ENCODE measurements around the gene ATP6V0C. TPM values are rescaled to one million over a fixed set of nuclear protein-coding genes. Genes with fewer than 3 reads are reported as not detected.

The ATP6V0C gene
- total and polyA plus RNA-seq, 7 donors: 116 to 241 (median 177) TPM

- Histone ChIP-seq H3K4me1 (peaks cover 36% of the 10 kb centered on the region), H3K36me3 (ENCODE audit: insufficient read depth in 1 of 2, low read depth in 1 of 2) (no peaks in the 10 kb centered on the region), H3K27me3 (ENCODE audit: insufficient read depth in 3 of 3, low read length in 2 of 3) (peaks cover 0 to 42% (median 3%) of the 10 kb centered on the region in 3 donors), H3K4me3 (no peak overlapping the region), H3K9me3 (no peaks in the 10 kb centered on the region), H3K27ac (no peak overlapping the region)
- DNase-seq: no peak
- intact Hi-C loops (cut with DNase I): no loop called here
- no peak for ATAC-seq
- 91 to 93% (median 92%) methylated on average over 24 to 27 of the region's 27 CpGs for WGBS, 3 donors
- no peak for TF ChIP-seq CTCF (IDR thresholded peaks at IDR 0.05)
Observed at GRCh38 chr16:2472488-2472864, 41.3 kb upstream of the ATP6V0C start.

- 89 to 93% (median 93%) methylated on average over 14 of the region's 14 CpGs for WGBS, 3 donors
- peaks cover 0 to 41% (median 1%) of the 10 kb centered on the region in 3 donors for H3K27me3 ChIP-seq (ENCODE audit: insufficient read depth in 3 of 3, low read length in 2 of 3)
- H3K9me3 ChIP-seq: no peaks in the 10 kb centered on the region
- no peak overlapping the region for H3K4me3 ChIP-seq
- no peak for TF ChIP-seq CTCF (IDR thresholded peaks at IDR 0.05)
- intact Hi-C loops (cut with DNase I): no loop called here
- no peaks in the 10 kb centered on the region for H3K36me3 ChIP-seq (ENCODE audit: insufficient read depth in 1 of 2, low read depth in 1 of 2)
- no peak for ATAC-seq
- H3K27ac ChIP-seq: no peak overlapping the region
- no peak for DNase-seq
- peaks cover 34% of the 10 kb centered on the region for H3K4me1 ChIP-seq
Observed at GRCh38 chr16:2472885-2473445, 40.8 kb upstream of the ATP6V0C start.

DNA sequence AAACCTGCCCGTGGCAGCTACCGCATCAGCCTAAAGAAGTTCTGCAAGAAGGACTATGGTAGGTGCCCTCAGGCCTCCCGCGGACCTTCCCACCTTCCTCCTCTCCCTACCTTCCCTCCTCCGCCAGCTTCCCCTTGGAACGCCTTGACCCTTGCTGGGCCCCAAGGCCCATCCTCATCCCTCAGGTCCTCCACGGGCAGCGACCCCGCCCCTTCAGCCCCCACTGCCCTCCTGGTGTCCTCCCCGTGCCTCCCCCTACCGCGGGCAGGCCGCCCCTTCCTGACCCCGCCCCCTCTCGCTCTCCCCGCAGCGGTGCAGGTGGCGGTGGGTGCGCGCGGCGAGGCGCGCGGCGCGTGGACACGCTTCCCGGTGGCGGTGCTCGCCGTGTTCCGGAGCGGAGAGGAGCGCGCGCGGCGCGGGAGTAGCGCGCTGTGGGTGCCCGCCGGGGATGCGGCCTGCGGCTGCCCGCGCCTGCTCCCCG, 40.3 kb upstream of the ATP6V0C start:
- Histone ChIP-seq H3K36me3 (ENCODE audit: insufficient read depth in 1 of 2, low read depth in 1 of 2) (no peaks in the 10 kb centered on the region), H3K4me1 (peaks cover 29% of the 10 kb centered on the region), H3K4me3 (peak overlapping the region; percentile 92), H3K9me3 (no peaks in the 10 kb centered on the region), H3K27me3 (ENCODE audit: insufficient read depth in 3 of 3, low read length in 2 of 3) (peaks cover 0 to 36% (median 0%) of the 10 kb centered on the region in 3 donors), H3K27ac (no peak overlapping the region)
- DNase-seq (no peak), ATAC-seq (no peak)
- 7 to 16% (median 13%) methylated on average over 21 to 49 of the region's 49 CpGs for WGBS, 3 donors
- no peak for TF ChIP-seq CTCF (IDR thresholded peaks at IDR 0.05)
- intact Hi-C loops (cut with DNase I): no loop called here

DNA sequence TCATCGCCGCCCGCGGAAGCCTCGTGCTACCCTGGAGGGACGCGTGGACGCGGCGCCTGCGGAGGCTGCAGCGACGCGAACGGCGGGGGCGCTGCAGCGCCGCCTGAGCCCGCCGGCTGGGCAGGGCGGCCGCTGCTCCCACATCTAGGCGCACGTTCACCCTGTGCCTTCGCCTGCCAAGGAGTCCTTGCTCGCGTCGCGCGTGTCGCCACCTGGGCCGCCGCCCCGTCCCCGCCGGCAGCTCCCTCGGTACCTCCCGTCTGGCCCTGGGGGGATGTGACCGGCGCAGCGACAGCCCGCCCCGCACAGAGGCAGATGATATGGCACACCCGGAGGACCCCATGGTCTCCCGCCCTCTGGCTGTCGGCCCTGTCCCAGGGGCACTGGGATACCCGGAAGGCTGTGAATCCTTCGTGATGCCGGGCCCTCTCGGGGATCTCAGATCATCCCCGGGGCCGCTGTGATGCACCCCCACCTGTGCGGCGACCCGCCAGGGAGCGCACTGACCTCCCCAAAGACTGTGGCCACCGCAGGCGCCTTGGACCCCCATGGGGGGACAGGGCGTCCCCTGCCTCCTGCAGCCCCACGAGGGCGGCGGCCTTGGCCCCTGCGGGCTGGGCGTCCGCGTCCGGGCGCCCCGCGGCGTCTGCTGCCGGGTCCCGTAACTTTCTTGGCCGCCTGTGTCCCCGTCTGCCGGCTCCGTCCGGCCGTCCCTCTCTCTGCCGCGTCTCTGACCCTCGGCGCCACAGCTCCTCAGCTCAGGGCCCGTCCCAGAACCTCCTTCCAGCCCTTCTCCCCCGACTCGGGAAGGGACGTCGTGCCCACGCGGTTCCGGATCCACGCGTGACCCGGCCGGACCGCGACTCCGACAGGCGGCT, 39.5 kb upstream of the ATP6V0C start:
- peak; percentile 47 for TF ChIP-seq CTCF (IDR thresholded peaks at IDR 0.05)
- H3K4me1 ChIP-seq: peaks cover 24% of the 10 kb centered on the region
- H3K4me3 ChIP-seq: peak overlapping the region; percentile 92
- DNase-seq (peak; percentile 63 to 74), ATAC-seq (peak; percentile 63 to 77 (median 68))
- intact Hi-C loops (cut with DNase I): no loop called here
- 0% methylated on average over 51 to 100 of the region's 100 CpGs for WGBS, 3 donors
- H3K36me3 ChIP-seq (ENCODE audit: insufficient read depth in 1 of 2, low read depth in 1 of 2): no peaks in the 10 kb centered on the region
- H3K27me3 ChIP-seq (ENCODE audit: insufficient read depth in 3 of 3, low read length in 2 of 3): peaks cover 0 to 36% (median 0%) of the 10 kb centered on the region in 3 donors
- H3K9me3 ChIP-seq: no peaks in the 10 kb centered on the region
- peak overlapping the region; percentile 95 for H3K27ac ChIP-seq
